D721Med (cell line): ENCODE measurements around the gene LMF1.

Experiments used
- DNase-seq: peaks from one replicate; pipeline ENCODE4 v3.0.0; 2011; ENCODE audit warnings: low spot score; ENCODE audit not compliant: insufficient read length
- FAIRE-seq: peaks from 2 replicates; lab custom pipeline; 2011; peaks lifted over from hg19 to GRCh38; lab: Jason Lieb, UNC
- CTCF ChIP-seq: IDR thresholded peaks from 2 replicates; pipeline ENCODE4 v1.5.1; 2012; ENCODE audit warnings: mild to moderate bottlenecking, control low read depth; ENCODE audit not compliant: insufficient read depth; ENCODE audit errors: missing control alignments

LMF1 gene

GRCh38 chr16:880471-881171 is 90.2 kb downstream of the LMF1 start:
- FAIRE-seq (no peak), DNase-seq (no peak)
- no peak for TF ChIP-seq CTCF

GRCh38 chr16:879986-880385 is 90.8 kb downstream of the LMF1 start:
- DNase-seq (no peak), FAIRE-seq (no peak)

GRCh38 chr16:879461-879861 is 91.3 kb downstream of the LMF1 start:
- TF ChIP-seq CTCF = no peak
- no peak for FAIRE-seq
- DNase-seq = no peak

More at GRCh38 chr16:879986-880385, 90.8 kb downstream of the LMF1 start:
- TF ChIP-seq CTCF = no peak

- no peak for DNase-seq
- FAIRE-seq = no peak
- no peak for TF ChIP-seq CTCF
Measured at GRCh38 chr16:878886-879285, 91.9 kb downstream of the LMF1 start.

- TF ChIP-seq CTCF = peak; percentile 45
- FAIRE-seq (no peak), DNase-seq (no peak)
Measured at GRCh38 chr16:878072-878784, 92.6 kb downstream of the LMF1 start.

- TF ChIP-seq CTCF = no peak
- no peak for DNase-seq
- no peak for FAIRE-seq
Measured at GRCh38 chr16:877242-878071, 93.3 kb downstream of the LMF1 start.
